MM.1S (cell line): ENCODE measurements around the gene DENND5B.

Source experiments
- EZH2 ChIP-seq: fragments of 300-600 bp; sonication (generic); optimal IDR thresholded peaks from 2 replicates; pipeline ENCODE3; 2017; ENCODE audit warnings: low read depth, mild to moderate bottlenecking, antibody characterized with exemption, low read length, mixed read lengths
- EZH2phosphoT487 ChIP-seq: fragments of 300-600 bp; sonication (generic); IDR thresholded peaks from 2 replicates; pipeline ENCODE4 v1.6.1; 2018; ENCODE audit warnings: antibody characterized with exemption, low read length
- TF ChIP-seq, protein P1 (sequence below): fragments of 300-600 bp; sonication (generic); IDR thresholded peaks from 2 replicates; pipeline ENCODE4 v1.5.1; 2016; ENCODE audit warnings: antibody characterized with exemption, low read length, mixed read lengths

DNA sequence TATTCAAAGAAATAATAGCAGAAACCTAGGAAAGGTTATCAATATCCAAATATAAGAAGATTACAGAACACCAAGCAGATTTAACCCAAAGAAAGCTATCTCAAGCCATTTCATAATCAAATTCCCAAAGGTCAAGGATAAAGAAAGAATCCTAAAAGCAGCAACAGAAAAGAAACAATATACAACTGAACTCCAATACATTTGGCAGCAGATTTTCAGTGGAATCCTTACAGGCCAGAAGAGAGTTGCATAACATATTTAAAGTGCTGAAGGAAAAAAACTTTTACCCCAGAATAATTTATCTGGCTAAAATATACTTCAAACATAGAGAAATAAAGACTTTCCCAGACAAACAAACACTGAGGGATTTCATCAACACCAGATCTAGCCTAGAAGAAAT lies 54.3 kb downstream of the DENND5B start:
- TF ChIP-seq, protein P1, sequence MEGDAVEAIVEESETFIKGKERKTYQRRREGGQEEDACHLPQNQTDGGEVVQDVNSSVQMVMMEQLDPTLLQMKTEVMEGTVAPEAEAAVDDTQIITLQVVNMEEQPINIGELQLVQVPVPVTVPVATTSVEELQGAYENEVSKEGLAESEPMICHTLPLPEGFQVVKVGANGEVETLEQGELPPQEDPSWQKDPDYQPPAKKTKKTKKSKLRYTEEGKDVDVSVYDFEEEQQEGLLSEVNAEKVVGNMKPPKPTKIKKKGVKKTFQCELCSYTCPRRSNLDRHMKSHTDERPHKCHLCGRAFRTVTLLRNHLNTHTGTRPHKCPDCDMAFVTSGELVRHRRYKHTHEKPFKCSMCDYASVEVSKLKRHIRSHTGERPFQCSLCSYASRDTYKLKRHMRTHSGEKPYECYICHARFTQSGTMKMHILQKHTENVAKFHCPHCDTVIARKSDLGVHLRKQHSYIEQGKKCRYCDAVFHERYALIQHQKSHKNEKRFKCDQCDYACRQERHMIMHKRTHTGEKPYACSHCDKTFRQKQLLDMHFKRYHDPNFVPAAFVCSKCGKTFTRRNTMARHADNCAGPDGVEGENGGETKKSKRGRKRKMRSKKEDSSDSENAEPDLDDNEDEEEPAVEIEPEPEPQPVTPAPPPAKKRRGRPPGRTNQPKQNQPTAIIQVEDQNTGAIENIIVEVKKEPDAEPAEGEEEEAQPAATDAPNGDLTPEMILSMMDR, result no peak
- TF ChIP-seq EZH2, result no peak
- TF ChIP-seq EZH2phosphoT487, result no peak
